ENCODE data around the gene PRCP.
A peak's percentile ranks its signal among the peaks of the same experiment; 100 is the strongest.

PRCP gene

DNA sequence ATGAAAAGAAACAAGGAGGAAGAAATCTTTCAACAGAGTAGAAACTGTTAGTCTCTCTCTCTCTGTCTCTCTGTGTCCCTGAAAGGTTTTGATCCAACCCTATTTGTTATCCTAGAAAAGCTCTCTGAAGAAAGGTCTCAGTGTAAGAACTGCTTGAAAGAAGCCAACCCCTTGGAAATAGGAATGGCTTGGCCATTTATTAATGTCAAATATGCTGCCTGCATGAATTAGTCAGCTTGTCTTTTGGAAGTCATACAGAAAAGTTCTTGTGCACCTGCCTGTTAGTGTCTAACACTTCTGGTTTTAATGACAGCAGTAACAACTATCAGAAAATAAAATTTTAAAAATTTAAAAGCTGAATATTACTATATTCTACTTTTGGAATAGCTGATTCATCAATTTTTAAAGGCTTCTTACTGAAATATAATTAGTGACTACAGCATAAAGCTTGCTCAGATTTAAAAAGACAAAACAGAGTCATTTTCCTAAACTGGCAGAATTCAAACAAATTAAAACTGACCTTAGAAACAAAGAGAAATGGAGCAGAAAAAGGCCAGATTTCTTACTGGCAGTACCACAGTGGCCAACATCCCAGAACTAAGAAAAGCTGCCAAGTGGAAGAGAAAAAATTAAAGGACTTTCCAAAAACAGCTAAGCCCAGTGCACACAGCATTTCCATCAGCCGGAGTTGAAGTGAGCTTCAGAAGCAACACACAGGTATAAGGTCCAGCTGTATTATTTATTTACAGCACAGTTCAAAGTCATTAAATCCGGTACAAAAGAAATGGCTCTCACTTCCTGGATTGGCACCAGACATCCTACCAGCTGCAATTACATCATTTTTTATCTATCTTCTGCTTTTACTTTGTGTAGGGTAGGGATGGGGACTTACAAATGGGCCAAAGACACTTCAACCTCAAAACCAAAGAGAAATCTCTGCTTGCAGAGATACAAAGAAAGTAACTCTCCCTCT, 76.3 kb downstream of the PRCP start:
- DNase-seq: peak; percentile 67

DNA sequence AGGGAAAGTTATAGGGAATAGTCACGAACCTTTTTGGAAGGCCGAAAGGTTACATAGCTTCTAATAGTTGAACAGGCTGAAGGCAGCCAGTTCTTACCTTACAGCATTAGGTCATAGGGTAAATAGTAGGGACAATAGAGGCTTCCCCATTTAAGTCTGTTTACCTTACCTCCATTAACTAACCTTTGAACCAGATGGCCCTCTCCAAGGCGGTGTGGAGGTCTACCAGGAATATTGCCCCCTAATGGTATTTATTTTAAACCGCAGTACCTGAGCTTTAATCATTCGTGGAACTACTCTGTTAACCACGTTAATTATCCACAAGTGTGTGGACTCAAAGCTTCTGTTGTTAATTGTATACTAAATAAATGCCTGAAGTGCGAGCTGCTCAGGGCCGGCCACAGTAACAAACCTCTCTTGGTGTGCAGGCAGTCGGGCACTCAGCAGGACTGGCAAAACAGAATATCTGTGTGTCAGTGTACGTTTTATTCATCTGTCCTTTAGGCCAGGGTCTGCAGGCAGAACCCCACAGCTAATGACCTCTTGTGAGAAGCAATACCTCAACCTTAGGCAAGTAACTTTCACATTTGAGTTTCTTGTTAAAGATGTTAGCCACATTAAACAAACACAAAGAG, 81.7 kb downstream of the PRCP start:
- peak; percentile 90 for DNase-seq

DNA sequence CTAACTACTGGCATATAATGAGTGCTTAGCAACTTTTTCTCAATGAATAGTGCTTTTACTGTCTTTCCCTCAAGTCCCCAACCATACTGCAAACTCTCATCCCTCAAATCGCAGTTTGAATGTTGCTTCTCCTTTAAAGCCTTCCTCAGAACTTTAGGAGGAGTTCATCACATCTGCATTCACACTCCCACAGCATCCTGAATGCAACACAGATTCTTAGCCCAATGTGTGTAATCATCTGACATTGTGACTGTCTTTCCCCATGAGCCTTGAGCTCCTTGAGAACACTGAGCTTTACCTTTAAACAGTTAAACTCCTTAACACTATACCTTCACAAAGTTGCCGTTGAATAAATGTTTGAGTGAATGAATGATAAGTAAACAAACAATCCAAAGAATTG, 84.8 kb downstream of the PRCP start:
- no peak for DNase-seq

DNA sequence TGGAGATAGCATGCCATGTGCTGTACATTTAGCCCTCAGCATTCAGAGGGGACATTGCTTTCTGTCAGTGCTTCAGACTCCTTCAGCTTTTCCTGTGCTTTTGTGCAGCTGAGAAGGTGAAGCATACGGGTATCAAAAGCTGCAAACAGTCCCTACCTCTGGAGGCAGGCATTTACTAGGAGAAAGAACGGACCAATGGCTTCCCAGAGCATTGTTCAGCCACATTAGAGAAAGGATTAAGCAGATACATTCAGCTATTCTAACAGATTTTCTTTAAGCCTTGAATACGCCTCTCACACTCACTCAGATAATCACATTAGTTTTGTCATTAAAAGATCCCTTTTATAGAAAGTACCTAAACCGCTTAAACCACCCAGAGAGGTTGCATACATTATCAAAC, 85.9 kb downstream of the PRCP start:
- no peak for DNase-seq

DNA sequence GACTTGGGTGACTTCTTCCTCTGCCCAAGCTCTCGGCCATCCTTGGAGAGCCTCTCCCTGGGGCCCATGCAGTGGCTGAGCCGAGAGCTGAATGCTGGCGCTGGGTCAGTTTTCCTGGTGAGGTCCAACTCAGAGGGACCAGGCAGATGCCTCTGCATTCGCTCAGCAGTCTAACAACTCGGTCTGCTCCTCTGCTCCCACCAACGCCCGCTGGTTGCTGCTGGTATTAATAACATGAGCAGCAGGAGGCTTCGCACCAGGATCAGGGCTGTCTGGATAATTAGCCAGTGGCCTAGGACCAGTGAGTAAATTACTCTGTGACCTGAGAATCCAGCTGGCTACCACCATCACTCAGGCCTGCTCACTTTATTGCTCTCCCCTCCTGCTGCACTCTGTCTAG, 88.9 kb downstream of the PRCP start:
- no peak for DNase-seq

DNA sequence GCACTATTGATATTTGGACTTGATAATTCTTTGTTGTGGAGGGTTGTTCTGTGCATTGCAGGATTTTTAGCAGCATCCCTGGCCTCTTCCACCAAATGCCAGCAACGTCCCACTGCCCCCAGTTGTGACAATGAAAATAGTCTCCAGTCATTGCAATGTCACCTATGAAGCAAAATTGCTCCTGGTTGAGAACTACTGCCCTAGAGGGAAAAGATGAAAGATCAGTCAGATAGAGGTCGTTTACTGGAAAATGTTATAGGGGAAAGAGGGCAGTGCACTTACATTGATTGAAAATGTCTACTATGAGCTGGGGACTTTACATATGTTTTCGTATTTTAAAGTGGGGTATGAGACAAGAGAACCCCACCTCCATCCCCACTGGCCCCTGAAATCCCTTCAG, 89.5 kb downstream of the PRCP start:
- DNase-seq: no peak

DNA sequence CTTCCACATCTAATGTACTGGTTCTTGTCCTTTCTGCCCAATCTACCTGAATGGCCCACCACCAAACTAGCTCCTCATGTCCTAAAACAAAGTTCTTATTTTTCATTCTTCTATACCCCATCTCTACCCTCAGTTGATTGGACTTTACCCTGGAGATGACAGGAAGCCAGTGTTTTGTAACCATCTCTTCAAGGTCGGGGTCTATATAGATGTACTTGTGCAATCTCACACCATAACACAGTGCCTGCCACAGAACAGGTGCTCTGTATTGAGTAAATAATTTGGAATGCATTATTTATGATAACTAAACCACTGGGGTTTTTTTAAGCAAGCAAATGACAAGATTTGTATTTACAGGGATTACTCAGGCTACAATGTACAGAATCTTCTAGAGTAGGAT, 89.9 kb downstream of the PRCP start:
- DNase-seq: no peak

DNA sequence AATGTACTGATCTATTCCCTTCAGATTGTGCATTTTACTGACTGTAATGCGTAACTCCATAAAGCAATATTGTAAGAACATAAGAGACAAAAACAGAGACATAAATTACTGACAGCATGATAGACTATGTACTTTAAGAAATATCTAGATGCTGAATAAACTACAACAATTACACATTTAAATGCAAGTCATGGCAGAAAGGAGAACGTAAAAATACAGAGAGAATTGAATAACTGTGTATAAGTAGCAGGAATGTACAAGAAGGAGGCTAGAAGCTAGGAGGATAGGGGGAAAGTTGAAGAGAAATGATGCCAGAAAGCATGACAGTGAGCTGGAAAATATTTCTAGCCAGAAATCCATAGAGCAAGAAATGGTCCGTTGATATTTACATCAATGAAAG, 92.6 kb downstream of the PRCP start:
- DNase-seq: no peak

DNA sequence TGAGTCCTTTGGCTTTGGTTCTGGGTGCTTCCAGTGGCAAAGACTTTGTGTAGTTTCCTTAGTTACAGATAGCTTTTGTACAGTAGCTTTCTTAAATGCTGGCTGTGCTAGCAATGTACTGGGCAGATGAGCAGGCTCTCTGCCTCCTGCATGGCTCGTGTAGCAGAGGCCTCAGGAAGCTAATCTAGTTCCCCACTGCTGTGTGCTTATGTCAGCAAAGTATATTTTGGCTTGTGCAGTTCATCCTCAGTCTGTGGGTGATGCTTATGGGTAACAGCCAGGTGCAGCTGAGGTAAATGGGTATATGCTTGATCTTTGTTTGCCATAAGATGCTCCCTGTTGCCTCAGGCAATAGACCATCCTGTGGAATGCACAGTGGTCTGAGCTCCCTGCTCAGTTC, 97.5 kb downstream of the PRCP start:
- no peak for DNase-seq

DNA sequence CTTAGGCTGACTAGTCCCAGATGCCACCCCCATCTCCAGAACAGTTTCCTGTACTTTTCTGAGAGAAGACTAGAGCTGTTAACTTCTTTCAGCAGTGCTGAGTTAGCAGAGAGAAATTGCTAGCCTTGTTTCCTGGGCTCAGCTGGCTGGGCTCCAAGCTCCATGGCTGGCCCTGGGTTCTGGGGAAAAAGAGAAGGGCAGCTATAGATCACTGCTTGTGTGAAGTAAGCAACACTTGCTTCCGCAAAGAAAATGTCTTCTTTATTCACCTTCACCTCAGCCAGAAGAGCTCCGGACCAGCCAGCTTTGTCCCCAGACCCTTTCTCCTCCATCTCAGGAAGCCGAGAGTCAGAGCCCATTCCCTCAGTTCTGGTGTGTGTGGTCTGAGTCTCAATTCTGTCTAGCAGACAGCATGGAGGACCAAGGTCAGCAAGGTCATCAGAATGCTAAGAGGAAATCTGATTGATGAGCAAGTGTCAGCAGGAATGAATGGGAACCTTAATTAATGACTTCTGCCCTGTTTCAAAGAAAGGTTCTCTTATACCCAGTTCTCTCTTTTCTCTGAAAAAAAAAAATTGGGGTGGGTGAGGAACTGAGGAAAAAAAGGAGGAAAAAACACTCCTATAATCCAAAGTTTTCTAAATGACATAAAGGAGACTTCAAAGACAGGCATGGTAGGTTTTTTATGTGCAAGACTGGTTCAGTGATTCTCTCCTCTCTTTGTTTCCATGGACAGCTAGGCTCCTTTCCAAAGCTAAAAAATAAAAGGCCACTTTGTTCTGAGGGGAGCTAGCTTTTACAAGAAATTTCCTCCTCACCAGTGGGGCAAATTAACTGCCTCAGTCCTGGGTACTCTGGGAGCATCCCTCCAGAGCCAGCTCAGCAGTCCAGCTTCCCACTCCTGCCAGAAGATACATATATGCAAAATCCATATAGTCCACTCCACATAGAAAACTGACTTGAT, 103.0 kb downstream of the PRCP start:
- no peak for DNase-seq

DNA sequence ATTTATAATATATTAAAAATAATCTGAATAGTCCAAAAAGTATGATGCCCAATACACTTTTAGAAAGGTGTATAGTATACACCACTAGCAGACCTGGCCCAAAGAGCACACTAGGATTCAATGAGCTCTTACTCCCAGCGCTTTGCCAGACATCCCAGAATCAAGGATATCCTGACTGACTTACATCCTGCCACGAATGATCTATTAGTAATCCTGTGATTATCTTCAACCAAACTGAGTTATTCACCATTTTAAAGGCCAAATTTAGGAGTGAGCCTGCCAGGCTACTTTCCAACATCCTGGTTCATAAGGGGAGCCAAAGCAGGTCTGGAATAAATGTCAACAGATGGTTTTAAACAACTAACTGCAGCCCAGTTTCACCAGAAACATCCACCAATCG, 105.7 kb downstream of the PRCP start:
- DNase-seq: no peak

DNA sequence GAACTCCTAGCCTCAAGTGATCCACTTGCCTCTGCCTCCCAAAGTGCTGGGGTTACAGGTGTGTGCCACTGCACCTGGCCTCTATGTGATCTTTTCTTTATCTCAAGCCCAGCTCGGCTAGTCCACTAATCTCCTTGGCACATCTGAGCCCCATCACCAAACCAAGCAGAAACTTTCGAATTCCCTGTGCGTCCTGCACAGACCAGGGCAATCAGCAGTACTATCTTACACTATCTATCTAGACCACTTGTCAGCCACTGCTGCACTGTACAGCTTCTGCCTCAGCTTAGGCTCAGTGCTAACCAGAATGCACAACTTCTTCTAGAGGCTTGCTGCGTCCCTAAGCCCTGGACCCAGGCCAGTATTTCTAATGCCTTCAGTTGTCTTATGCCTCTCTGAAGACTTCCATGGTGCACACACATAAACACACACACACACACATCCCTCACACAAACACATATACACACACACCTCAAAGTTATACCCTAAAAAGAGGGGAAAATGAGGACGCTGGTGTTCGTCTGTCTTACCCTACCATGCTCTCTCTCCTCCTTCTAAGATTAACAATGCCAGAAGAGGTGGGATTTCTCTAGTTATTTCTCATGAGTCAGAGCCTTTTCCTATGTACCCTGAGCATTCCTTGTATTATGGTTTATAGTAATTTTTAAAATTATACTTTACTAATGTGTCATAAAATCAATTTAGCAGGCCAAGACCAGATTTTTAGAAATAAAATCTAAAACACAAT, 107.2 kb downstream of the PRCP start:
- DNase-seq: no peak

DNA sequence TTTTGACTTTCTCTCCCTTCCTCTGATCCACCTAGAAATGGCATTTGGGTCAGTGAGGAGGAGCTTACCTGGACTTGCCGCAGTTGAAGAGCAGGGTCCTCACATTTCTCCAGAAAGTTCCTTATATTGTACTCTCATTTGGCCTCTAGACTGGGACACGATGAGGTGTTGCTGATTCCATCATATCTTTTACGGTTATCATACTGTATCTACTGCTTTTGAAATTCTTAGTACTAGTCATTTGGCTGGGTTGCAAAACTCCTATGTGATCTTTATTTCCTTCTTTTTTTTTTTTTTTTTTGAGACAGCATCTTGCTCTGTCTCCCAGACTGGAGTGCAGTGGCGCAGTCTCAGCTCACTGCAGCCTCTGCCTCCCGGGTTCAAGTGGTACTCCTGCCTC, 107.9 kb downstream of the PRCP start:
- no peak for DNase-seq

DNA sequence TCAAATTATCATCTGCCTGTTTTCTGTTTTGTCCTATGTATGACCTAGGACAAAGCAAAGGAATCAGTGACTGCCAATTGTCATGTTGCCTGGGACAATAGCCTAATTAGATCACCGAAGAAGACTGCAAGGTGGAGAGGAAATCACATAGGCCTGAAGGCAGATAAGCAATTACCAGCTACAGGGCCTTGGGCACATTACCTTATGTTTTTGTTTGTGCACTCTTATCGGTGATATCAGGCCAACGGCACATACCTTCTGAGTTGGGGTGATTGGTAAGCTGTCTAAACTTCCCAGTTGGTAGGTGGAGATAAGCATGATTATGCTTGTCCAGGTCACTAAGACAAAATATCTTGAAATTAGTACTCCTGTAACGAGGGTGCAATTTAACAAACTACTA, 108.5 kb downstream of the PRCP start:
- DNase-seq: no peak

DNA sequence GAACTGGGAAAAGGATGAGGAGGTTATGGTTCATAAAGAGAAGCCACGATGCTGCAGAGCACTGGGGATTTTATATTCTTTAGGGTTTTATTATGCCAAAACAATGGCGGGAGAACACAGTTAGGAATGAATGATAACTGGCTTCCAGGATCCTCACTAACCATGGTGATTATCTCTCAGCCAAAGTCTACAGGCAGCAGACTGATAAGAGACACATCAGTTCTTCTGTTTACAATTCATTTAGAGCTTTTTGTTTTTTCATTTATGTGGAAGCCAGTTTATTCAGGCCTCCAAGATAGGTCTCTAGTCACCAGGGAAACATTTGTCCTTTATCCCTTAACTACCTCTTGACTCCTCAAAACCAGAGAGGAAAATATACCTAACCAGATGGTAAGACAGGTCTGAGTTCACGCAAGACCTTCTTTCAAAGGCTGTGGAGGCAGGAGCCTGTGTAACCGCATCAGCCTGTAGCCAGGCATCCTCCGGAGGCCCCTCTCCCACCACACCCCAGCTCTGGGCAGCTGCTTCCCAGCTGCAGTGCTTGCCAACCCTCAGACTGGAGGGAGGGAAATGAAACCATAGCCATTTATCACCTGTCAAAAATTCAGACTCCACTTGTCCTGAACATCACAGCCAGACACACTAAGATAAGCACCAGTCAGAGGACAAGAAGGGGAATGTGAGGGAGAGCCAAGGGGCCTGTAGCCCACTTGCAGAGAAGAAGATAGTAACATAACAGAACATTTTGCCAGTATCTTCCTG, 109.3 kb downstream of the PRCP start:
- DNase-seq: no peak

DNA sequence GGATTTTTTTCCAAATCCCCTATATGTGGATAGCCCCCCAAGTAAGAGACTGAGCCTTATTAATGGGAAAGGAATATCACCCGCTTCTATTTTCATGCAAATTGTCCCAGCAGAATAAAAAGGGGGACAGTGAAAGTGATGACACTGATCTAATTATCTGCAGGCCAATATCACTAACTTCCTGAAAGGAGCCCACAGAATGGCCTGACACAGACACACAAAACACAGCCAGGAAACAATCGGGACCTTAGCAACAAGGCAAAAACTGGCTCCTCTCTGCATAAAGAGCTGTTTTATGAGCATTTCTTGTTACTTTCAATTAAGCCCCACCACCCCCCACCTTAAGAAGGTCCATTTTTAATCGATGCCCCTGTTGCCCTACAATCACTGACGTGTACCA, 112.2 kb downstream of the PRCP start:
- no peak for DNase-seq

DNA sequence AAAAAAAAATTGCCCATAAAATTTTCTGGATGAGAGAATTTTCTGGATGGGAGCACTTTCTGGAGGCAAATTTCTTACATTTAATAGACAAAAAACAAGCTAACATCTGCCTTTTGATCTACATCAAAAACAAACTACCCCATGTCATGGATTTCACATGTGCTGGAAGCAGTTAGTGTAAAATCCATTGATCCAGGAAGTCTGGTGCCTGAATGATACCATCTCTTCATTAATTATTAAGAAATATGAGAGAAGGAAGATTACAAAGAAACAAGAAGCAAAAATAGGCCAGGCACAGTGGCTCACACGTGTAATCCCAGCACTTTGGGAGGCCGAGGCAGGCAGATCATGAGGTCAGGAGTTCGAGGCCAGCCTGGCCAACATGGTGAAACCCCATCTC, 113.4 kb downstream of the PRCP start:
- no peak for DNase-seq

DNA sequence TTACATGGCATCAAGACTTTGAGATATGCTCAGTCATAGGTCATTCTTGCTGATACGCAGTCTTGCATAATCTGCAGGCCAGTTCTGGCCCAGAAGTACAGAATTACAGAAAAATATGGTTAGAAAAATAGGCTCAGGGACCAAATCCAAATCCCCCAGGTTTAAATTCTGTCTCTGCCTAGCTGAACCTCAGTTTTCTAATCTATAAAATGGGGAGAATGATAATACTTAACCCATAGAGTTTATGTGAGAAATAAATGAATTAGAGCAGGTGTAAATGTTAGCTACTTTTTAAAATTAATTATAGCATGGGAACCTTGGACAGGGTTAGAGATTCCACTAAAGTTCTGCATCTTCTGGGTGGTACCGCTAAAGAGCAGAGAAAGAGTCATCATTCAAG, 114.2 kb downstream of the PRCP start:
- no peak for DNase-seq

DNA sequence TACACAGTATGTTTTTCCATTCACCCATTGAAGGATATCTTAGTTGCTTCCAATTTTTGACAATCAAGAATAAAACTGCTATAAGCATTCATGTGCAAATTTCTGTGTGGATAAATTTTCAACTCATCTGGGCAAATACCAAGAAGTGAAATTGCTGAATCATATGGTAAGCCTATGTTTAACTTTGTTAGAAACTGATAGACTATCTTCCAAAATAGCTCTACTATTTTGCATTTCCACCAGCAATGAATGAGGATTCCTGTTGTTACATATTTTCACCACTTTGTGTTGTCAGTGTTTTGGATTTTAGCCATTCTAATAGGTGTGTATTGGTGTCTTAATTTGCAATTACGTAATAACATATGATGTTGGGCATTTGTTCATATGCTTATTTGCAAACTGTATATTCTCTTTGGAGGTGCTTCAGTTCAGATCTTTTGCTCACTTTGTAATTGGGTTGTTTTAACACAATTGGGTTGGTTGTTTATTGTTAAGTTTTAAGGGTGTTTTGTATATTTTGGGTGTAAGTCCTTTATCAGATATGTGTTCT, 117.3 kb downstream of the PRCP start:
- no peak for DNase-seq

DNA sequence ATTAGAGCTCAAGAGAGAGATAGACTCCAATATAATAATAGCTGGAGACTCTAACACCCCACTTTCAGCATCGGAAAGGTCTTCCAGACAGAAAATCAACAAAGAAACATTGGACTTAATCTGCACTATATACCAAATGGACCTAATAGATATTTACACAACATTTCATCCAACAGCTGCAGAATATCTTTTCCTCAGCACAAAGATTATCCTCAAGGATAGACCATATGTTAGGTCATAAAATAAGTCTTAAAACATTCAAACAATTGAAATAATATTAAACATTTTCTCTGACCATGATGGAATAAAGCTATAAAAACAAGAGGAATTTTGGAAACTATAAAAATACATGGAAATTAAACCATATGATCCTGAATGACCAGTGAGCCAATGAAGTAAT, 121.5 kb downstream of the PRCP start:
- DNase-seq: no peak

DNA sequence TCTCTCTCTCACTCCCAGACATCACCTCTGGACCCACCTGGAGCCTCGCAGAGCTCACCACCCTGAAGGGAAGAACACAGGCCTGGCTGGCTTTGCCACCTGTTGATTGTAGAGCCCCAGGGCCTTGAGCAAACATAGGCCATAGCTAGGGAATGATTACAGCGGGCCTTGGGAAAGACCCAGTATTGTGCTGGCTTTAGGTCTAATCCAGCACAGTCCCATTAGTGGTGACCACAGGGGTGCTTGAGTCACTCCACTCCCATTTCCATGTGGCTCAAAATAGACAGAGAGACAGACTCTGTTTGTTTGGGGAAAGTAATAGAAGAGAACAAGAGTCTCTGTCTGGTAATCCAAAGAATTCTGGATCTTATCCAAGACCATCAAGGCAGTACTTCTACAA, 123.9 kb downstream of the PRCP start:
- DNase-seq: no peak
